IMR-90 (cell line): ENCODE measurements around the gene CHN2. TPM values are rescaled to one million over a fixed set of nuclear protein-coding genes. Genes with fewer than 3 reads are reported as not detected.
A peak's percentile ranks its signal among the peaks of the same experiment; 100 is the strongest.

Source experiments
- ATAC-seq: fragments of 200-7000 bp; cut with Tn5 transposase; 2 replicates; pipeline ENCODE4 v1.9.1; 2020; ENCODE audit warnings: low read depth, mild to moderate bottlenecking, moderate library complexity
- BruUV-seq: library from RNA; stranded (reverse); fragments of 400-500 nt; replicated peaks from 2 replicates; lab custom pipeline; 2021; lab: Mats Ljungman, UMichigan
- CTCF ChIA-PET: fragments of 300-600 bp; formaldehyde crosslinking; extraction: SDS; loops from one replicate; lab custom pipeline; 2021; ENCODE audit warnings: antibody characterized with exemption; lab: Yijun Ruan, JAX
- POLR2A ChIA-PET: fragments of 300-600 bp; sonication (Branson Sonifier 250); formaldehyde crosslinking; loops from one replicate; lab custom pipeline; 2022; ENCODE audit warnings: antibody characterized with exemption; ENCODE audit not compliant: unreplicated experiment; lab: Charles Lee
- DNase-seq: peaks from one replicate; pipeline ENCODE4 v3.0.0; 2013
- H2AFZ ChIP-seq: replicated peaks from 2 replicates; pipeline ENCODE3; 2013; ENCODE audit warnings: low read length, mild to moderate bottlenecking; ENCODE audit not compliant: poor library complexity
- H2AK5ac ChIP-seq: 2 replicates; pipeline ENCODE4 v1.6.1; 2013; ENCODE audit warnings: low read depth, low read length, inconsistent platforms
- H2AK9ac ChIP-seq: replicated peaks from 2 replicates; pipeline ENCODE3; 2013; ENCODE audit warnings: mild to moderate bottlenecking, low read depth, low read length, moderate library complexity; ENCODE audit not compliant: poor library complexity
- H2BK120ac ChIP-seq: 2 replicates; pipeline ENCODE4 v1.6.1; 2013; ENCODE audit warnings: low read depth, low read length, inconsistent platforms
- H2BK15ac ChIP-seq: 3 replicates; pipeline ENCODE4 v1.6.1; 2013; ENCODE audit warnings: low read depth, low read length, inconsistent platforms
- H2BK20ac ChIP-seq: 2 replicates; pipeline ENCODE4 v1.6.1; 2013; ENCODE audit warnings: low read depth, mild to moderate bottlenecking, inconsistent platforms, low read length, moderate library complexity
- H2BK5ac ChIP-seq: 2 replicates; pipeline ENCODE4 v1.6.1; 2013; ENCODE audit warnings: mild to moderate bottlenecking, low read depth, low read length, inconsistent platforms; ENCODE audit not compliant: poor library complexity, severe bottlenecking
- H3K14ac ChIP-seq: replicated peaks from 2 replicates; pipeline ENCODE4 v1.6.1; 2013; ENCODE audit warnings: low read depth, low read length, inconsistent platforms
- H3K18ac ChIP-seq: 2 replicates; pipeline ENCODE4 v1.6.1; 2013; ENCODE audit warnings: low read depth, low read length, control low read depth
- H3K23ac ChIP-seq: 2 replicates; pipeline ENCODE4 v1.6.1; 2013; ENCODE audit warnings: low read depth, low read length, inconsistent platforms
- H3K27ac ChIP-seq: 2 replicates; pipeline ENCODE4 v1.5.1; 2013; ENCODE audit warnings: mild to moderate bottlenecking, control low read depth, low read length; ENCODE audit not compliant: insufficient read depth
- H3K27me3 ChIP-seq: 2 replicates; pipeline ENCODE4 v1.6.1; 2013; ENCODE audit warnings: low read length; ENCODE audit not compliant: control insufficient read depth, insufficient read depth
- H3K36me3 ChIP-seq: 2 replicates; pipeline ENCODE4 v1.6.1; 2013; ENCODE audit warnings: low read length, mixed read lengths; ENCODE audit not compliant: control insufficient read depth, insufficient read depth
- H3K4ac ChIP-seq: 2 replicates; pipeline ENCODE4 v1.6.1; 2013; ENCODE audit warnings: low read depth, low read length, inconsistent platforms
- H3K4me1 ChIP-seq: 2 replicates; pipeline ENCODE4 v1.6.1; 2013; ENCODE audit warnings: low read length, mixed read lengths; ENCODE audit not compliant: control insufficient read depth, insufficient read depth
- H3K4me2 ChIP-seq: 2 replicates; pipeline ENCODE4 v1.6.1; 2013; ENCODE audit warnings: low read depth, mild to moderate bottlenecking, control low read depth, low read length, moderate library complexity
- H3K4me3 ChIP-seq: 2 replicates; pipeline ENCODE4 v1.5.1; 2013; ENCODE audit warnings: low read depth, mild to moderate bottlenecking, control low read depth, low read length, moderate library complexity; ENCODE audit not compliant: insufficient read depth
- H3K56ac ChIP-seq: 2 replicates; pipeline ENCODE4 v1.6.1; 2013; ENCODE audit warnings: low read length, inconsistent platforms; ENCODE audit not compliant: insufficient read depth; ENCODE audit errors: extremely low read depth
- H3K79me1 ChIP-seq, 2 experiments: 2 replicates each; pipeline ENCODE4 v1.6.1; 2013; ENCODE audit warnings: low read length in 2 of 2, inconsistent platforms in 1 of 2, low read depth in 1 of 2
- H3K9ac ChIP-seq: 2 replicates; pipeline ENCODE4 v1.6.1; 2013; ENCODE audit warnings: low read depth, low read length, control low read depth
- H3K9me1 ChIP-seq: 2 replicates; pipeline ENCODE4 v1.6.1; 2013; ENCODE audit warnings: low read length, inconsistent platforms; ENCODE audit not compliant: insufficient read depth
- H3K9me3 ChIP-seq: 2 replicates; pipeline ENCODE4 v1.6.1; 2013; ENCODE audit warnings: low read length; ENCODE audit not compliant: control insufficient read depth, insufficient read depth
- H4K20me1 ChIP-seq: 2 replicates; pipeline ENCODE4 v1.6.1; 2013; ENCODE audit warnings: low read length, inconsistent platforms; ENCODE audit not compliant: insufficient read depth
- H4K5ac ChIP-seq: 2 replicates; pipeline ENCODE4 v1.6.1; 2013; ENCODE audit warnings: mild to moderate bottlenecking, low read depth, low read length, control low read depth
- H4K8ac ChIP-seq, 2 experiments: 2 replicates each; pipeline ENCODE4 v1.6.1; 2013; ENCODE audit warnings: low read depth in 2 of 2, low read length in 2 of 2, control low read depth in 1 of 2, inconsistent platforms in 1 of 2
- H4K91ac ChIP-seq: 2 replicates; pipeline ENCODE4 v1.6.1; 2013; ENCODE audit warnings: low read depth, low read length, inconsistent platforms; ENCODE audit not compliant: insufficient read depth
- CEBPB ChIP-seq: IDR thresholded peaks from 2 replicates; pipeline ENCODE4 v1.6.1; 2012; ENCODE audit warnings: low read depth, low read length, improper control_type of control experiment
- MXI1 ChIP-seq: IDR thresholded peaks from 2 replicates; pipeline ENCODE4 v1.6.1; 2012; ENCODE audit warnings: low read depth, mild to moderate bottlenecking, low read length, moderate library complexity, borderline replicate concordance
- WGBS, 2 experiments: methylation state at CpG; one replicate each; pipeline versions ENCODE4 v1.1.5 to v1.1.7; 2013; ENCODE audit warnings: missing lambda C conversion rate in 2 of 2; ENCODE audit not compliant: insufficient read length in 1 of 2; ENCODE audit errors: extremely low coverage in 2 of 2; 5-methylcytosine and 5-hydroxymethylcytosine counted together
- dilution Hi-C: fragments of 300-500 bp; cut with HindIII; formaldehyde crosslinking; loops from one replicate; pipeline ENCODE4 v1.14.3; 2018; ENCODE audit warnings: low sequenced_read_pairs; ENCODE audit not compliant: unreplicated experiment
- in situ Hi-C: fragments of 300-500 bp; cut with MboI; formaldehyde crosslinking; loops from 3 replicates; pipeline ENCODE4 v1.14.3; 2019; ENCODE audit warnings: low sequenced_read_pairs, inconsistent platforms, mixed read lengths
- intact Hi-C: fragments of 100-400 bp; cut with micrococcal nuclease; formaldehyde crosslinking; loops from 2 replicates; pipeline ENCODE4 v1.10.0; 2022
- polyA plus RNA-seq, 3 experiments: library from polyadenylated mRNA; depleted of rRNA; stranded (reverse); fragments of >200 nt; gene quantifications; 2 replicates each; pipeline ENCODE4 v1.2.3, GENCODE V29; 2012; ENCODE audit warnings: low replicate concordance in 1 of 3
- total RNA-seq: library from RNA; depleted of rRNA; stranded (reverse); fragments of >200 nt; gene quantifications from 2 replicates; pipeline ENCODE4 v1.2.3, GENCODE V29; 2012

CHN2 gene
- total and polyA plus RNA-seq, 2 of the 4 experiments (the other 2 are of a cell fraction) = not detected

DNA sequence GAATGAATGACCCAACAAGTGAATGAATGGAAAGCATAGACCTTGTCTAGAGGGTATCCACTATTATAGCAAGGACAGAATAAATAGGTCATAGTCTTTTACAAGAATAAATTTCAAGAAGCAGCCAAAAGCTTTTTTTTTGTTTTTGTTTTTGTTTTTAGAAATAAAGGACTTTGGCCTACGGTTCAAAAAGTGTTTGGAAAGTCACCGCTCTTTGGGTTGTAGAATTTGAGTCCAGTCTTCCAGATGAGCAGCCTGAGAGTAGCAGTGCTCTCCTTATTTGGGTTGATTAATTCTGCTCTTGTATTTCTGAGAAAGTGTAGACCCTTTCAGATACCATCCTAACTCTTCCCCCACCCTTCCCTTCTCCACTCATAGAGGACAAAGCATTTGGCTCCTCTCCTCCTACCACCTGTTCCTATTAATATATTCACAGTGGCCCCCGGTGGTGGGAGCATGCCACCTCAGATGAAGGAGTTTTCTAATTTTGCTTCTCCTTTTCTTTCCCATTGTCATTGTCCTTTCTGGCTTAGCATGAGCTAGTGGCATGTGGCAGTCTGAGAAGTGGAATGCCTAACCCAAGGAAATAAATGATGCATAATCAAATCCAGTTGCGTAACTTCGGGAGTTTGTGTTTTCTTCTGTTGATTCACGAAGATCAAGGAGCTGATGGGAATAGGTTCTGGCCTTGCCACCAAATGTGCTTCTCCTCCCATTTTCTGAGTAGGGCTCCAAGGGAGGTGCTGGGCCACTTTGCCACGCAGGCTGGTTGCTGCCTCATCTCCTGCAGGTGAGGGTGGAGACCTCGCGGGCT lies 114.7 kb downstream of the CHN2 start:
- intact Hi-C loops (no loop called here), dilution Hi-C loops (no loop called here), in situ Hi-C loops (no loop called here)
- Histone ChIP-seq H4K91ac (no peak overlapping the region), H2AFZ (no peak overlapping the region), H3K9me1 (no peaks in the 10 kb centered on the region), H3K4me2 (no peak overlapping the region), H2AK9ac (no peak overlapping the region), H3K4ac (no peak overlapping the region), H2BK20ac (no peak overlapping the region), H3K36me3 (no peaks in the 10 kb centered on the region), H3K18ac (no peak overlapping the region), H4K8ac (no peak overlapping the region), H2BK120ac (no peak overlapping the region), H4K20me1 (no peaks in the 10 kb centered on the region), H4K5ac (no peak overlapping the region), H3K4me3 (no peak overlapping the region), H3K9me3 (no peaks in the 10 kb centered on the region), H3K79me1 (no peaks in the 10 kb centered on the region), H3K23ac (no peak overlapping the region), H3K27me3 (no peaks in the 10 kb centered on the region), H3K27ac (no peak overlapping the region), H2AK5ac (no peak overlapping the region), H3K9ac (no peak overlapping the region), H2BK15ac (no peak overlapping the region), H3K4me1 (no peaks in the 10 kb centered on the region), H2BK5ac (no peak overlapping the region), H3K14ac (no peak overlapping the region), H3K56ac (no peak overlapping the region)
- ATAC-seq = no peak
- no CpG with 5 or more reads among the region's 9 CpGs for WGBS, 2 experiments
- BruUV-seq = no TSS peak
- ChIA-PET CTCF (no interaction called here), POLR2A (no interaction called here)
- DNase-seq = no peak
- TF ChIP-seq CEBPB (peak; percentile 52; the same call in 1 of the 2 replicates), MXI1 (no peak)
